ENCODE results near the gene RSPH9.

RSPH9 gene

GRCh38 chr6:43669922-43670622 is 25.2 kb downstream of the RSPH9 start:
- Mint-ChIP-seq H3K4me1 (ENCODE audit: low read depth) (peaks cover 35% of the 10 kb centered on the region), H3K4me3 (no peak overlapping the region), H3K27ac (peak overlapping the region; percentile 69), H3K27me3 (ENCODE audit: low read depth) (no peaks in the 10 kb centered on the region), H3K36me3 (ENCODE audit: low read depth) (peaks cover 25% of the 10 kb centered on the region), H3K9me3 (no peaks in the 10 kb centered on the region)

DNA sequence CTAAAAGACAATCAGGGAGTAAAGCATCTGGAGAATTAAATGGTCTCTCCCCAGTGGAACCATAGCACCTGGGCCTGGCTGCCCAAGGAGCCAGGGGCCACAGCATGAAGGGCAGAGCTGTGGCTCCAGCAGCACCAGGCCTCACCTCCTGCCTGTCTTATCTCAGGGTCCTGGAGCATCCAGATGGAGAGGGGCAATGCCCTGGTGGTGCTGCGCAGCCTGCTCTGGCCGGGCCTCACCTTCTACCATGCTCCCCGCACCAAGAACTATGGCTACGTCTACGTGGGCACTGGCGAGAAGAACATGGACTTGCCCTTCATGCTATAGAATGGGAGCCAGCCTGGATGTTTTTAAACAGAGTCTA is 25.8 kb downstream of the RSPH9 start:
- no peaks in the 10 kb centered on the region for H3K27me3 Mint-ChIP-seq (ENCODE audit: low read depth)
- peak overlapping the region; percentile 69 for H3K27ac Mint-ChIP-seq
- peaks cover 35% of the 10 kb centered on the region for H3K4me1 Mint-ChIP-seq (ENCODE audit: low read depth)
- no peak overlapping the region for H3K4me3 Mint-ChIP-seq
- H3K36me3 Mint-ChIP-seq (ENCODE audit: low read depth), result peaks cover 28% of the 10 kb centered on the region
- no peaks in the 10 kb centered on the region for H3K9me3 Mint-ChIP-seq

DNA sequence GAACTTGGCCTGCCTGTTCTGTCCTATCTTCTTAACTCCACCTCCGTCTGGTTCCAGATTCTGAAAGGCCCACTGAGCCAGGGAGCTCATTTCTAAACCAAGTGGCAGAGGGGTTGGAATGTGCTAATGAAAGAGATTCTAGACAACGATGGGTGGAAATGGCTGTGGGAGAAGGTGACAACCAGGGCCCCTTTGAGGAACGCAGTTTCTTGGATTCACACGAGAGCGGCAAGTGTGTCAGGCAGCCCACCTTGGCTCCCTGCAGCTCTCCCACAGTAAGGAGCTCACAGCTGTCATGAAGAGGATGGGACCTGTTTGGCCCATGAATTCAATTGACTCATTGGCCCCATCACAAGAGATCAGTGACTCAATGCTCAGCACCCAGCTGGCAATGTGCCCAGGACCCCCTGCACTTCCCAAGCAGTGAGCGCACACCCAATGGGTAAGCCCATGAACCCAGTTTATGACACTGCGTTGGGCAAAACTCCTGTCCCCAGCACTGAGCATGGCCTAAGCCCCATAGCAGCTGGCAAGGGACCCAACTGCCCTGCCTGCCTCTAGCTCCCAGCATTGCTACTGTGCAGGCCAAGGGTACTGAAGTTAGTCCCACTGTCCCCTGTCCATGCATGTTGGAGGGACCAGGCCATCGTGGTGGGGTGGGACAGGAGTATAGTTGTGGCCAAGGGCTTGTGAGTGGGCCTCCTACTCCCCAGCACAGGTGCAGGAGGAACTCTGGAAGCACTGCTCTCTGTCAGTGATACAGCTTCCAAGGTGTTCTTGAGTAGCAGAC is 26.4 kb downstream of the RSPH9 start:
- H3K9me3 Mint-ChIP-seq, result no peaks in the 10 kb centered on the region
- H3K36me3 Mint-ChIP-seq (ENCODE audit: low read depth), result peaks cover 29% of the 10 kb centered on the region
- H3K4me1 Mint-ChIP-seq (ENCODE audit: low read depth), result peaks cover 35% of the 10 kb centered on the region
- H3K27me3 Mint-ChIP-seq (ENCODE audit: low read depth), result no peaks in the 10 kb centered on the region
- peak overlapping the region; percentile 55 for H3K27ac Mint-ChIP-seq
- H3K4me3 Mint-ChIP-seq, result no peak overlapping the region

DNA sequence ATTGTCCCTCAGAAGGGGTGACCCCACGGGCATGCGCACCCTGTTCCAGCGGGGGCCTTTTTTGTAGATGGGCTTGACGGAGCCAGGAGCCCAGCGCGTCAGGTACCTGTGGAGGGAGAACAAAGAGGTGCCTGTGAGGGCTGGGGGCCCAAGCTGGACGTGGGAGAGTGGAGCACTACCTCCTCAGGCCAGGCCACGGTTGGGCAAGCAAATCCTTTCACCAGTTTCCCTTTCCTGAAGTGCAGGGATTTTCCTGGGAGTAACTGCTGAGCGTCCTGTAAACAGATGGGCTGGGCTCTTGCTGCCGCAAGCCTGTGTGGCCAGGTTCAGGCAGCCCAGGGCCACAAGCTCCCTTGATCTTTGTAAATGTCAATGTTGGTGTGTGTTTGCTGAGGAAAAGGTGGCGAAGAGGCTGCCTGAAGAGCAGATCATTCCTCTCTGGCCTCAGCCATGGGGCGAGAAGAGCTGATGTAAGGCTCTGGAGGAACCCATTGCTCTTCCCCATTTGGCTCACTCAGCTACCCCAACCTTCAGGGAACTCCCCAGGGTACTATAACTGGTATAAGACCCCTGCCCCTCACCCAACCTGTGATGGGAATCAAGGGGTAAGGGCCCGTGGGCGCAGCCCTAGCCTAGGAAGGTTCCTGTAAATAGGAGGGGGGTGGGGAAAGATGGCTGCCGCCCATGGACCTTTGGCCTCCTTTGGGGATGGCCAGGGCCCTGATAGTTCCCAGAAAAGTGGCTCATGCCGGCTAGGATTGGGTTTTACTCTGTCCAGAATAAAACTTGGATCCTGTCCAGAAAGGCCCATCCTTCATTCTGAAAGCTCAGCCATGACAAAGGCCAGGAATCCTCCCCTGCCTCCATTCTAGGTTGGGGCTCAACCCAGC is 27.2 kb downstream of the RSPH9 start:
- H3K9me3 Mint-ChIP-seq, result no peaks in the 10 kb centered on the region
- H3K27ac Mint-ChIP-seq, result no peak overlapping the region
- H3K4me1 Mint-ChIP-seq (ENCODE audit: low read depth), result peaks cover 33% of the 10 kb centered on the region
- H3K36me3 Mint-ChIP-seq (ENCODE audit: low read depth), result peaks cover 29% of the 10 kb centered on the region
- H3K4me3 Mint-ChIP-seq, result no peak overlapping the region
- H3K27me3 Mint-ChIP-seq (ENCODE audit: low read depth), result no peaks in the 10 kb centered on the region

GRCh38 chr6:43673444-43674084 is 28.7 kb downstream of the RSPH9 start:
- Mint-ChIP-seq H3K27me3 (ENCODE audit: low read depth) (no peaks in the 10 kb centered on the region), H3K36me3 (ENCODE audit: low read depth) (peaks cover 35% of the 10 kb centered on the region), H3K9me3 (no peaks in the 10 kb centered on the region), H3K27ac (no peak overlapping the region), H3K4me1 (ENCODE audit: low read depth) (peaks cover 19% of the 10 kb centered on the region), H3K4me3 (no peak overlapping the region)

DNA sequence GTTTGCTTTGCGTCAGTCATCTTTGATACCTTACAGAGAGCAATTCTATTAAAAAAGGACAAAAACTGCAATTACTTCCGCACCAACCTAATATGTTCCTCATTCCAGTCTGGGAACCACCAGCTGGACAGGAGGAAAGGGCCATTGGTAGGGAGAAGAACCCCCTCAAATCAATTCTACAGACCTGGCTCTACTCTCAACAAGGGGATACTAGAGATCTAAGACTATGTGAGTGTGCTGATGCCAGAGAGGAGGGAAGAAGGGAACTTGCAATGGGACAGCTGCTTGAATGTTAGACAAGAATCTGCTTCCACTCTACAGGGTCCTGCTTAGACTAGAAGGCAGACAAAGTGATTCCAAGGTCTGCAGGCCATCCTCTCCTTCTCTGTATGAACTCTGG is 29.5 kb downstream of the RSPH9 start:
- Mint-ChIP-seq H3K27ac (no peak overlapping the region), H3K36me3 (ENCODE audit: low read depth) (peaks cover 35% of the 10 kb centered on the region), H3K9me3 (no peaks in the 10 kb centered on the region), H3K4me3 (no peak overlapping the region), H3K4me1 (ENCODE audit: low read depth) (peaks cover 17% of the 10 kb centered on the region), H3K27me3 (ENCODE audit: low read depth) (no peaks in the 10 kb centered on the region)

GRCh38 chr6:43674921-43675320 is 30.1 kb downstream of the RSPH9 start:
- Mint-ChIP-seq H3K9me3 (no peaks in the 10 kb centered on the region), H3K36me3 (ENCODE audit: low read depth) (peaks cover 37% of the 10 kb centered on the region), H3K4me1 (ENCODE audit: low read depth) (peaks cover 11% of the 10 kb centered on the region), H3K27me3 (ENCODE audit: low read depth) (no peaks in the 10 kb centered on the region), H3K27ac (no peak overlapping the region), H3K4me3 (no peak overlapping the region)

DNA sequence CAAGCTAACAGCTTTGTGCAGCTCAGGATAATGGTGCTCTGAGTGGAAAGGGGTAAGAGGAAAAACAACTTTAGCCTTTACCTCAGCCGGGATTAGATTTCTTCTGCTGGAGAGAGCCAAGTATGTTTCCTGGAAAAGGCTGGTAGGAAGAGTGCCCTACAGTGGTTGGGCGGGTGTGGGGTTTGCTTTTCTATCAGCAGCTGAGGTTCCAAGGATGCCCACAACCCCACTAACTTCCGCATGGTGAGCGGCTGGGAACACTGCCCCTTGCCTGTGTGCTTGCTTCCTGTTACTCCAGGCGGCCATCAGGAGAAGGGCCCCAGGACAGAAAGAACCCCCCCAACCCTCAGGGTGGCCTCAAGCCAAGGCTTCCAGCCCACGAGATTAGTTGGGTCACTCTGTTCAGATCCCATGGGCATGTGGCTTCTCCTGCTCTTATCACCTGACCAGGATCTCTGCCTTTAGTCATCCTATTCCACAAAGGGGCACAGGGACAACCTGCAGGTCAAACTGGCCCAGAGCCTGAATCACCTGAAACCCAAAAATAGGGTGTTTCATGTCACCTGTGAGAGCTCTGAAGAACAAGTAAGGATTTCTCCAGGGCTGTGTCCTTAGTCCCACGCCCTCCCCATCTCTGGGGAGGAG is 32.2 kb downstream of the RSPH9 start:
- no peak overlapping the region for H3K4me3 Mint-ChIP-seq
- H3K4me1 Mint-ChIP-seq (ENCODE audit: low read depth), result no peaks in the 10 kb centered on the region
- no peaks in the 10 kb centered on the region for H3K27me3 Mint-ChIP-seq (ENCODE audit: low read depth)
- no peaks in the 10 kb centered on the region for H3K9me3 Mint-ChIP-seq
- peaks cover 33% of the 10 kb centered on the region for H3K36me3 Mint-ChIP-seq (ENCODE audit: low read depth)
- no peak overlapping the region for H3K27ac Mint-ChIP-seq

- Mint-ChIP-seq H3K4me3 (no peak overlapping the region), H3K9me3 (no peaks in the 10 kb centered on the region), H3K36me3 (ENCODE audit: low read depth) (peaks cover 32% of the 10 kb centered on the region), H3K4me1 (ENCODE audit: low read depth) (peaks cover 2% of the 10 kb centered on the region), H3K27me3 (ENCODE audit: low read depth) (no peaks in the 10 kb centered on the region), H3K27ac (no peak overlapping the region)
Measured at GRCh38 chr6:43677759-43678158, 32.9 kb downstream of the RSPH9 start.

DNA sequence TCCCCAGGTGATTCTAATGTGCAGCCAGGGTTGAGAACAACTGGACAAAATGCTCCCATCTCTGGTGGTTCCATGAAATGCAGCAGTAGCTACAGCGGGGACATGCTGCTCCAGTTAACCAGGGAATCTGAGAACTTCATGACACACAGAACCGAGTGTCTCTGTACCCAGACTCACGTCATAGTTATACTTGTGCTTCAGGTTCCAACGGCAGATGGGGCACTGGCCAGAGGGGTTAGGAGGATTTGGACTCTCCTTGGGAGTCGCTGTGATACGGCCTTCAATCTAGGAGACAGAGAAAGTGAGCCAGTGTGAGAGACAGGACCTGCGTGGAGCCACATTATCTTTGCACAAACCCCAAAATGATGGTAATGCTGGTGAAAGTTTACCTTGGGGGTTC is 33.5 kb downstream of the RSPH9 start:
- Mint-ChIP-seq H3K9me3 (no peaks in the 10 kb centered on the region), H3K4me1 (ENCODE audit: low read depth) (peaks cover 2% of the 10 kb centered on the region), H3K36me3 (ENCODE audit: low read depth) (peaks cover 30% of the 10 kb centered on the region), H3K27ac (no peak overlapping the region), H3K27me3 (ENCODE audit: low read depth) (no peaks in the 10 kb centered on the region), H3K4me3 (no peak overlapping the region)

DNA sequence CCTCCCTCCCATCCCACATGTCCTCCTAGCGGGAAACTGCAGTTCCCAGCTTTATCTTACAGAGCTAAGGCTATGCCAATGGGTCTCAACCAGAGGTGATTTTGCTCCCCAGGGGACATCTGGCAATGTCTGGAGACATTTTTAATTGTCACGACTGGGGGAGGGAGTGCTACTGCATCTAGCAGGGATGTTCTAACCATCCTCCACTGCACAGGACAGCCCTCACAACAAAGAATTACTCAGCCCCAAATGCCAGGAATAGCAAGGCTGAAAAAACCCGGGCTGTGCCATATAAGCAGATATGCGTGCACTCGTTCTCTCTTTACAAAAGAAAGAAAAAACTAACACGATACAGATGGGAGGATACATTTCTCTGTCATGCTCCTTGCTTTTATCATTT is 34.2 kb downstream of the RSPH9 start:
- Mint-ChIP-seq H3K4me1 (ENCODE audit: low read depth) (peaks cover 3% of the 10 kb centered on the region), H3K36me3 (ENCODE audit: low read depth) (peaks cover 27% of the 10 kb centered on the region), H3K9me3 (no peaks in the 10 kb centered on the region), H3K27ac (no peak overlapping the region), H3K27me3 (ENCODE audit: low read depth) (no peaks in the 10 kb centered on the region), H3K4me3 (no peak overlapping the region)

GRCh38 chr6:43680308-43681200 is 35.7 kb downstream of the RSPH9 start:
- Mint-ChIP-seq H3K4me1 (ENCODE audit: low read depth) (peaks cover 9% of the 10 kb centered on the region), H3K36me3 (ENCODE audit: low read depth) (peaks cover 16% of the 10 kb centered on the region), H3K27ac (no peak overlapping the region), H3K9me3 (no peaks in the 10 kb centered on the region), H3K4me3 (no peak overlapping the region), H3K27me3 (ENCODE audit: low read depth) (no peaks in the 10 kb centered on the region)

DNA sequence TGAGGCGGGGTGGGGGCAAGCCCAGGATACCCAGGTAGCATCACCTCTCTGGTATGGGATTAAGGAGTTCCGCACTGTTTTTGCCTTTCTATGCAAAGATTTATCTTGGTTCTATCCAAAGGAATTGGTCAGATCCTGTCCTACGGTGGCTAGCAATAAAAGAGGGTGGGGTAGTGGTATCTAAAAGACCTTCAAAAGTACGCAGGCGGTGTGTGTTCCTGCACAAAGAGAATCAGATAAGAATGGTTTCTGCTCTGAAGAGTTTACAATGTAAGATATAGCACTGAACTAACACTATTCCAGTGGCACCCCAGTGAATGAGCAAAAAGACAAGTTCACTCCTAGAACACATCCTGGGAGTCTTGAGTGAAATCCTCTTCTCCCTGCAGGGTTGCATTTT is 36.5 kb downstream of the RSPH9 start:
- no peaks in the 10 kb centered on the region for H3K9me3 Mint-ChIP-seq
- no peak overlapping the region for H3K27ac Mint-ChIP-seq
- H3K36me3 Mint-ChIP-seq (ENCODE audit: low read depth), result peaks cover 16% of the 10 kb centered on the region
- no peaks in the 10 kb centered on the region for H3K27me3 Mint-ChIP-seq (ENCODE audit: low read depth)
- H3K4me1 Mint-ChIP-seq (ENCODE audit: low read depth), result peaks cover 13% of the 10 kb centered on the region
- no peak overlapping the region for H3K4me3 Mint-ChIP-seq

Measured in T-helper 1 cell treated with Interleukin-12 subunit alpha and Interleukin-12 subunit beta and Interleukin-4 antibody, amounts not matched to agents 30 μg/mL and 1 μg/mL, for 36 hours (primary cell).